HepG2 (cell line): ENCODE data around the gene CLRN3. TPM values are rescaled to one million over a fixed set of nuclear protein-coding genes. Genes with fewer than 3 reads are reported as not detected.
A peak's percentile ranks its signal among the peaks of the same experiment; 100 is the strongest.

Experiments used
- ATAC-seq: fragments of 200-7000 bp; cut with Tn5 transposase; 3 replicates; pipeline ENCODE4 v1.9.1; 2020; ENCODE audit warnings: mild to moderate bottlenecking, moderate library complexity
- BruUV-seq: library from RNA; stranded (reverse); fragments of 400-500 nt; replicated peaks from 2 replicates; lab custom pipeline; 2021; lab: Mats Ljungman, UMichigan
- CTCF ChIA-PET: fragments of 300-600 bp; formaldehyde crosslinking; extraction: SDS; loops from one replicate; lab custom pipeline; 2021; ENCODE audit warnings: low total read pairs, inconsistent platforms, low intra/inter-chr PET ratio; lab: Yijun Ruan, JAX
- POLR2A ChIA-PET: fragments of 350-600 bp; sonication (Branson Sonifier 250); formaldehyde crosslinking; loops from one replicate; lab custom pipeline; 2020; ENCODE audit warnings: antibody characterized with exemption, inconsistent platforms; lab: Yijun Ruan, JAX
- DNase-seq: peaks from one replicate; pipeline ENCODE4 v3.0.0-alpha.2; 2015; ENCODE audit warnings: low spot score
- FAIRE-seq: peaks from 3 replicates; lab custom pipeline; 2011; peaks lifted over from hg19 to GRCh38; lab: Jason Lieb, UNC
- H2AFZ ChIP-seq: one replicate; pipeline ENCODE4 v1.6.1; 2011; ENCODE audit warnings: low read length, inconsistent platforms
- H3K27ac ChIP-seq: fragments of 300-600 bp; 3 replicates; pipeline ENCODE4 v1.8.0; 2011; ENCODE audit warnings: mixed run types, mild to moderate bottlenecking, mixed read lengths, low read length, inconsistent platforms; ENCODE audit not compliant: insufficient read depth; ENCODE audit errors: extremely low read length
- H3K27me3 ChIP-seq, 2 experiments: fragments of 200-600 bp in 1 of 2; 2 replicates in 1 of 2; 3 replicates in 1 of 2; pipeline versions ENCODE4 v1.6.0 to v1.8.0; 2011; ENCODE audit warnings: low read length in 2 of 2, mild to moderate bottlenecking in 2 of 2, moderate library complexity in 2 of 2, inconsistent platforms in 1 of 2; ENCODE audit not compliant: insufficient read depth in 2 of 2, control insufficient read depth in 1 of 2
- H3K36me3 ChIP-seq, 2 experiments: fragments of 200-600 bp in 1 of 2; replicated peaks in 1 of 2; 2 replicates in 1 of 2; 3 replicates in 1 of 2; pipeline versions ENCODE4 v1.5.1 to v1.8.0; 2011; ENCODE audit warnings: low read length in 2 of 2, inconsistent platforms in 1 of 2; ENCODE audit not compliant: insufficient read depth in 2 of 2, control insufficient read depth in 1 of 2
- H3K4me1 ChIP-seq: 2 replicates; pipeline ENCODE4 v1.5.1; 2012; ENCODE audit warnings: low read length, inconsistent platforms; ENCODE audit not compliant: insufficient read depth
- H3K4me2 ChIP-seq: 2 replicates; pipeline ENCODE4 v1.6.0; 2011; ENCODE audit warnings: low read depth, low read length, inconsistent platforms
- H3K4me3 ChIP-seq, 3 experiments: fragments of 200-600 bp in 1 of 3; sonication (generic), shearing (Covaris generic) in 1 of 3; replicated peaks in 1 of 3; 2 replicates each; pipeline ENCODE4 v1.5.1; 2011 to 2016; ENCODE audit warnings: low read length in 3 of 3, inconsistent platforms in 2 of 3, low read depth in 2 of 3, mild to moderate bottlenecking in 2 of 3, control low read depth in 1 of 3, mixed read lengths in 1 of 3; ENCODE audit not compliant: insufficient read depth in 1 of 3
- H3K79me2 ChIP-seq: one replicate; pipeline ENCODE4 v1.6.1; 2011; ENCODE audit warnings: low read length, inconsistent platforms; ENCODE audit not compliant: insufficient read depth
- H3K9ac ChIP-seq: 2 replicates; pipeline ENCODE4 v1.6.0; 2011; ENCODE audit warnings: mild to moderate bottlenecking, low read depth, low read length, inconsistent platforms; ENCODE audit not compliant: insufficient read depth
- H3K9me3 ChIP-seq: 2 replicates; pipeline ENCODE4 v1.5.1; 2012; ENCODE audit warnings: mild to moderate bottlenecking, low read length
- H4K20me1 ChIP-seq: 2 replicates; pipeline ENCODE4 v1.6.0; 2011; ENCODE audit warnings: inconsistent platforms, mild to moderate bottlenecking, low read length, moderate library complexity; ENCODE audit not compliant: insufficient read depth
- HNF4A ChIP-seq: sonication (generic); formaldehyde crosslinking; IDR thresholded peaks from 2 replicates; pipeline ENCODE4 v1.4.0; 2020; ENCODE audit warnings: missing genetic modification reagents
- ZNF646 ChIP-seq: sonication (generic); formaldehyde crosslinking; IDR thresholded peaks from 2 replicates; pipeline ENCODE4 v1.9.0; 2021; ENCODE audit warnings: mild to moderate bottlenecking, missing genetic modification reagents
- WGBS: methylation state at CpG from one replicate; pipeline ENCODE4 v1.1.6; 2017; ENCODE audit warnings: low lambda C conversion rate; 5-methylcytosine and 5-hydroxymethylcytosine counted together
- in situ Hi-C: cut with HindIII; loops from 2 replicates; pipeline ENCODE4 v1.10.0; 2017; ENCODE audit warnings: low pct_unique_long_range_greater_than_20kb; ENCODE audit not compliant: extremely low pct_ligation_motif_present
- intact Hi-C: fragments of 100-400 bp; cut with micrococcal nuclease; formaldehyde crosslinking; loops from one replicate; pipeline ENCODE4 v1.10.0; 2022; ENCODE audit not compliant: unreplicated experiment
- polyA plus RNA-seq, 8 experiments: library from polyadenylated mRNA; depleted of rRNA in 3 of 8; stranded (reverse) in 7 of 8; unstranded in 1 of 8; fragments of >200 nt; fragmentation: Illumina TruSeq in 4 of 8; extraction: Trizol in 4 of 8; gene quantifications; 2 replicates each; pipeline versions ENCODE4 v1.2.1 to v1.2.3, GENCODE V29; 2011 to 2016; ENCODE audit warnings: low read depth in 4 of 8, missing spikeins in 1 of 8, mixed read lengths in 1 of 8; ENCODE audit not compliant: insufficient read depth in 1 of 8
- total RNA-seq, 5 experiments: library from RNA; depleted of rRNA; stranded (reverse); fragments of >200 nt; fragmentation: Illumina TruSeq; extraction: Trizol; gene quantifications; 2 replicates each; pipeline ENCODE4 v1.2.3, GENCODE V29; 2016; ENCODE audit warnings: low read depth in 1 of 5

Gene CLRN3
- total and polyA plus RNA-seq, 2 of the 13 experiments (the other 11 are each of a cell fraction or from before 2014, with no cell fraction given) = not detected

GRCh38 chr10:127867805-127868204 is 24.9 kb downstream of the CLRN3 start:
- no peak overlapping the region for H3K4me3 ChIP-seq
- no TSS peak for BruUV-seq
- H3K27me3 ChIP-seq = no peaks in the 10 kb centered on the region
- H3K9ac ChIP-seq = no peak overlapping the region
- no peaks in the 10 kb centered on the region for H3K36me3 ChIP-seq
- ChIA-PET CTCF (no interaction called here), POLR2A (no interaction called here)
- intact Hi-C loops = no loop called here
- ATAC-seq (no peak), DNase-seq (no peak), FAIRE-seq (no peak)
- H4K20me1 ChIP-seq = no peaks in the 10 kb centered on the region
- in situ Hi-C loops = loop anchor here (25.0 kb wide), 1 partner anchor 631 kb away; no protein-coding TSS in a partner anchor
- no peaks in the 10 kb centered on the region for H3K79me2 ChIP-seq
- H3K4me1 ChIP-seq = peaks cover 26% of the 10 kb centered on the region
- no peak overlapping the region for H2AFZ ChIP-seq
- H3K4me2 ChIP-seq = no peak overlapping the region
- no peak overlapping the region for H3K27ac ChIP-seq
- H3K9me3 ChIP-seq = peaks cover 33% of the 10 kb centered on the region
- WGBS = 8% methylated on average over 1 of the region's 1 CpG
- TF ChIP-seq ZNF646 (CRISPR knock-in tag) (no peak), HNF4A (CRISPR knock-in tag) (peak; percentile 28; the same call in 1 of the 2 replicates)
